ENCODE measurements around the gene KIAA0513. TPM values are rescaled to one million over a fixed set of nuclear protein-coding genes. Genes with fewer than 3 reads are reported as not detected.

KIAA0513 gene
- total and polyA plus RNA-seq, 2 of the 13 experiments (the other 11 are each of a cell fraction or from before 2014, with no cell fraction given) = 1.8 TPM

GRCh38 chr16:85138825-85139627 lies 111.4 kb downstream of the KIAA0513 start:
- intact Hi-C loops (cut with micrococcal nuclease; ENCODE audit: unreplicated experiment) = no loop called here
- TF ChIP-seq ZNF784 (CRISPR knock-in tag; IDR thresholded peaks at IDR 0.05; ENCODE audit: borderline replicate concordance) (no peak), ZNF580 (CRISPR knock-in tag; IDR thresholded peaks at IDR 0.05; ENCODE audit: borderline replicate concordance, low read depth) (no peak), KDM1A (CRISPR knock-in tag; IDR thresholded peaks at IDR 0.05) (peak; percentile 63; the same call in 1 of the 2 replicates), CERS6 (CRISPR knock-in tag; IDR thresholded peaks at IDR 0.05) (no peak), USF2 (IDR thresholded peaks at IDR 0.05; ENCODE audit: low read depth, low read length) (peak; percentile 11; the same call in 1 of the 2 replicates), USF2 (CRISPR knock-in tag; IDR thresholded peaks at IDR 0.05; ENCODE audit: borderline replicate concordance) (peak; percentile 54; the same call in 1 of the 2 replicates), RCOR2 (CRISPR knock-in tag; IDR thresholded peaks at IDR 0.05) (no peak), RNF2 (conservative IDR thresholded peaks at IDR 0.05; ENCODE audit: low read depth) (no peak), ZBTB1 (CRISPR knock-in tag; IDR thresholded peaks at IDR 0.05; ENCODE audit: borderline replicate concordance) (no peak), ATF3 (CRISPR knock-in tag; IDR thresholded peaks at IDR 0.05) (no peak), ELF1 (CRISPR knock-in tag; IDR thresholded peaks at IDR 0.05) (no peak), NONO (IDR thresholded peaks at IDR 0.05) (no peak), NONO (CRISPR knock-in tag; conservative IDR thresholded peaks at IDR 0.05) (peak; percentile 45; the same call in 1 of the 2 replicates), FOXK1 (CRISPR knock-in tag; IDR thresholded peaks at IDR 0.05; ENCODE audit: borderline replicate concordance, low read depth) (no peak), ZC3H13 (CRISPR knock-in tag; IDR thresholded peaks at IDR 0.05) (no peak), BHLHE40 (IDR thresholded peaks at IDR 0.05; ENCODE audit: low read length) (peak; percentile 60), GTF2F1 (IDR thresholded peaks at IDR 0.05; ENCODE audit: low read length) (no peak), MAX (IDR thresholded peaks at IDR 0.05) (peak; percentile 51; the same call in 1 of the 2 replicates), ZGPAT (CRISPR knock-in tag; IDR thresholded peaks at IDR 0.05) (no peak)

More at GRCh38 chr16:85138825-85139627, 111.4 kb downstream of the KIAA0513 start:
- in situ Hi-C loops (cut with HindIII; ENCODE audit: extremely low pct_ligation_motif_present, low pct_unique_long_range_greater_than_20kb) = no loop called here
- no peaks in the 10 kb centered on the region for H3K9me3 ChIP-seq (ENCODE audit: low read length)
- H3K27me3 ChIP-seq (ENCODE audit: control insufficient read depth in 1 of 2, insufficient read depth in 2 of 2, low read length in 2 of 2) = peaks cover 0 to 18% of the 10 kb centered on the region in 2 experiments; a peak in 4 of 5 replicates
- H2AFZ ChIP-seq (ENCODE audit: low read length) = no peak overlapping the region
- no peak for DNase-seq (ENCODE audit: low spot score)
- H3K9ac ChIP-seq (ENCODE audit: insufficient read depth, low read depth, low read length) = no peak overlapping the region
- peak overlapping the region; percentile 94 for H3K4me2 ChIP-seq (ENCODE audit: low read depth, low read length)
- no peaks in the 10 kb centered on the region for H3K36me3 ChIP-seq (replicated peaks in 1 of 2; ENCODE audit: control insufficient read depth in 1 of 2, insufficient read depth in 2 of 2, low read length in 2 of 2)
- FAIRE-seq = no peak
- no peak for ATAC-seq
- no peaks in the 10 kb centered on the region for H3K79me2 ChIP-seq (ENCODE audit: insufficient read depth, low read length)
- ChIA-PET POLR2A (interaction anchor here (1.3 to 11.3 kb wide), 5 partner anchors 13 to 36 kb away, joined by 5 to 293 read pairs (median 16); no protein-coding TSS in a partner anchor), CTCF (ENCODE audit: low intra/inter-chr PET ratio, low total read pairs) (no interaction called here)
- 71% methylated on average over 16 of the region's 16 CpGs for WGBS (ENCODE audit: low lambda C conversion rate)
- peak overlapping the region in 1 of 3 experiments; percentile 31; a peak in 1 of 6 replicates for H3K4me3 ChIP-seq (replicated peaks in 1 of 3; ENCODE audit: insufficient read depth in 1 of 3, low read depth in 2 of 3, low read length in 3 of 3)
- H3K4me1 ChIP-seq (ENCODE audit: insufficient read depth, low read length) = peaks cover 94% of the 10 kb centered on the region
- peak overlapping the region; percentile 54 for H3K27ac ChIP-seq (ENCODE audit: extremely low read length, insufficient read depth, low read length)
- TSS peak; percentile 36 for BruUV-seq (replicated peaks)
- H4K20me1 ChIP-seq (ENCODE audit: insufficient read depth, low read length) = no peaks in the 10 kb centered on the region

Data from HepG2 (cell line).